RWPE2 (cell line): Measurements from ENCODE around the gene TSHZ2.
"Not testable (repeated sequence)": the region's sequence is repeated elsewhere in the genome, so short reads cannot be mapped to it uniquely, and the experiment has no call there.

Experiments used
- ATAC-seq: fragments of 200-7000 bp; cut with Tn5 transposase; 3 replicates; pipeline ENCODE4 v1.9.1; 2021; ENCODE audit warnings: low read depth
- DNase-seq: peaks from one replicate; pipeline ENCODE4 v3.0.0-alpha.2; 2020; ENCODE audit warnings: low spot score
- H3K27ac ChIP-seq: fragments of 450-650 bp; 2 replicates; pipeline ENCODE4 v1.5.1; 2017; ENCODE audit warnings: mild to moderate bottlenecking; ENCODE audit not compliant: poor library complexity, severe bottlenecking
- H3K27me3 ChIP-seq: fragments of 250-450 bp; sonication (Bioruptor Pico); 2 replicates; pipeline ENCODE4 v1.5.1; 2021; ENCODE audit warnings: mild to moderate bottlenecking, moderate library complexity; ENCODE audit not compliant: insufficient read depth, poor library complexity, severe bottlenecking
- H3K36me3 ChIP-seq: fragments of 250-450 bp; sonication (Bioruptor Pico); 2 replicates; pipeline ENCODE4 v1.5.1; 2020; ENCODE audit warnings: low read depth, mild to moderate bottlenecking, moderate library complexity
- H3K4me1 ChIP-seq: fragments of 250-450 bp; sonication (Bioruptor Pico); 2 replicates; pipeline ENCODE4 v1.5.1; 2021; ENCODE audit warnings: mild to moderate bottlenecking, moderate library complexity; ENCODE audit not compliant: insufficient read depth, poor library complexity, severe bottlenecking
- H3K4me3 ChIP-seq: fragments of 250-450 bp; sonication (Bioruptor Pico); 2 replicates; pipeline ENCODE4 v1.5.1; 2021; ENCODE audit warnings: mild to moderate bottlenecking, moderate library complexity; ENCODE audit not compliant: severe bottlenecking
- H3K9me3 ChIP-seq: fragments of 250-450 bp; sonication (Bioruptor Pico); 2 replicates; pipeline ENCODE4 v1.5.1; 2021; ENCODE audit warnings: mild to moderate bottlenecking, moderate library complexity; ENCODE audit not compliant: severe bottlenecking
- CTCF ChIP-seq: fragments of 450-650 bp; IDR thresholded peaks from one replicate; pipeline ENCODE4 v1.5.1; 2017; ENCODE audit warnings: mild to moderate bottlenecking, moderate library complexity; ENCODE audit not compliant: poor library complexity, severe bottlenecking

TSHZ2 gene

GRCh38 chr20:53515749-53516148 is 543.6 kb downstream of the TSHZ2 start:
- Histone ChIP-seq H3K36me3 (no peaks in the 10 kb centered on the region), H3K9me3 (no peaks in the 10 kb centered on the region), H3K27ac (no peak overlapping the region), H3K4me3 (no peak overlapping the region), H3K4me1 (no peaks in the 10 kb centered on the region), H3K27me3 (no peaks in the 10 kb centered on the region)
- TF ChIP-seq CTCF, result no peak
- DNase-seq, result no peak
- no peak for ATAC-seq

GRCh38 chr20:53517146-53517545 is 545.0 kb downstream of the TSHZ2 start:
- H3K27me3 ChIP-seq, result no peaks in the 10 kb centered on the region
- no peaks in the 10 kb centered on the region for H3K9me3 ChIP-seq
- ATAC-seq (peak; percentile 13; the same call in 1 of the 3 replicates), DNase-seq (peak; percentile 81)
- no peaks in the 10 kb centered on the region for H3K4me1 ChIP-seq
- no peak overlapping the region for H3K27ac ChIP-seq
- H3K36me3 ChIP-seq, result no peaks in the 10 kb centered on the region
- no peak overlapping the region for H3K4me3 ChIP-seq
- no peak for TF ChIP-seq CTCF

GRCh38 chr20:53521421-53521820 is 549.3 kb downstream of the TSHZ2 start:
- DNase-seq, result peak; percentile 85
- H3K27me3 ChIP-seq, H3K27ac ChIP-seq: not testable (repeated sequence)

GRCh38 chr20:53522026-53522425 is 549.9 kb downstream of the TSHZ2 start:
- DNase-seq, result no peak
- H3K4me1 ChIP-seq, result no peaks in the 10 kb centered on the region
- no peaks in the 10 kb centered on the region for H3K9me3 ChIP-seq
- no peak for TF ChIP-seq CTCF
- no peak for ATAC-seq
- H3K36me3 ChIP-seq, result no peaks in the 10 kb centered on the region
- H3K27me3 ChIP-seq, result no peaks in the 10 kb centered on the region
- no peak overlapping the region for H3K27ac ChIP-seq
- no peak overlapping the region for H3K4me3 ChIP-seq

More at GRCh38 chr20:53521421-53521820, 549.3 kb downstream of the TSHZ2 start:
- not testable (repeated sequence) for H3K4me1 ChIP-seq, H3K36me3 ChIP-seq, H3K9me3 ChIP-seq, H3K4me3 ChIP-seq
- ATAC-seq, result peak; percentile 87

- H3K27me3 ChIP-seq, result no peaks in the 10 kb centered on the region
- no peak overlapping the region for H3K27ac ChIP-seq
- DNase-seq (peak; percentile 51), ATAC-seq (no peak)
- H3K36me3 ChIP-seq, result no peaks in the 10 kb centered on the region
- no peaks in the 10 kb centered on the region for H3K9me3 ChIP-seq
- no peak overlapping the region for H3K4me3 ChIP-seq
- TF ChIP-seq CTCF, result no peak
- H3K4me1 ChIP-seq, result no peaks in the 10 kb centered on the region
These were observed 550.5 kb downstream of the TSHZ2 start for GRCh38 chr20:53522696-53523095.

GRCh38 chr20:53523615-53524014 is 551.5 kb downstream of the TSHZ2 start:
- not testable (repeated sequence) for H3K4me1 ChIP-seq, H3K27me3 ChIP-seq, ATAC-seq, H3K9me3 ChIP-seq, H3K4me3 ChIP-seq, H3K27ac ChIP-seq, H3K36me3 ChIP-seq
- DNase-seq, result peak; percentile 42
